Limb (tissue), 2 donors: ENCODE measurements around the gene MISP.
A peak's percentile ranks its signal among the peaks of the same experiment; 100 is the strongest.
"Not testable (repeated sequence)": the region's sequence is repeated elsewhere in the genome, so short reads cannot be mapped to it uniquely, and the experiment has no call there.

ENCODE experiments used
- DNase-seq, 2 donors: peaks; one replicate each; pipeline ENCODE4 v3.0.0-alpha.2; 2016; ENCODE audit errors: extremely low spot score in 2 of 2

The MISP gene

GRCh38 chr19:750640-751423, at the start of gene MISP:
MISP (plus strand) TSS chr19:751112; CDS start chr19:756947, 5,835 bp downstream.
- DNase-seq = no peak

GRCh38 chr19:702847-703246, 48.1 kb upstream of the MISP start:
- not testable (repeated sequence) for DNase-seq

DNA sequence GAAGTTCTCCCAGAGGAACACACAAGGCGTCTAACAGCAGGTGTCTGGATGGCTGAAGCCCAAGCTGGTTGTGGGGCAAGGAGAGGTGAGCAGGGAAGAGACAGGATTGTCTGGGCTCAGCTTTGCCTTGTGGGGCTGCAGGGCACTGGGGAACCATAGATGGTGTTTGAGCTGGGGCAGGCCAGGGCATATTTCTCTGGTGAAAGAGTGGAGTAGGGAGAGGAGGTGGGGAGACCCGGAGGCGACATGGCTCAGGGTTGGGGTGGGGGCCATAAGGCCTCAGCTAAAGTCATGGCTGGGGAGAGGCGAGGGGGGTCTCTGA, 47.6 kb upstream of the MISP start:
- no peak for DNase-seq

- DNase-seq = peak in 1 of 2 donors; percentile 75
Observed at GRCh38 chr19:703651-704446, 47.1 kb upstream of the MISP start.

DNA sequence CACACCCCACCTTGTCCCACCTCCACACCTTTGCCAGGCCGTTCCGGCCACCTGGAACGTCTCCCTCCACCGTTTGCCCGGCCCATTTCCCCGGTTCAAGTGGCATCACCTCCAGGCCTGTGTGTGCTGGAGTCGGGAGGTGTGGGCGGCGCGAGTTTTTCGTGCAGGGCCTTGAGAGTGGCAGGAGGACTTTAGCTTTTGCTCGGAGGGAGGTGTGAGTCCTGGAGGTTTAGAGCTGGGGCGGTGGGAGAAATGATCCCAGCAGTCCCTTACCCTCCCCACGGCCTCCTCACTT, 46.5 kb upstream of the MISP start:
- DNase-seq = no peak

- DNase-seq = peak; percentile 26 to 83
Observed at GRCh38 chr19:708154-709143, 42.5 kb upstream of the MISP start, which contains the start of gene PALM. PALM (plus strand) TSS chr19:708935; CDS start chr19:709147, 212 bp downstream.

GRCh38 chr19:709196-709964, 41.5 kb upstream of the MISP start:
- DNase-seq = no peak

DNA sequence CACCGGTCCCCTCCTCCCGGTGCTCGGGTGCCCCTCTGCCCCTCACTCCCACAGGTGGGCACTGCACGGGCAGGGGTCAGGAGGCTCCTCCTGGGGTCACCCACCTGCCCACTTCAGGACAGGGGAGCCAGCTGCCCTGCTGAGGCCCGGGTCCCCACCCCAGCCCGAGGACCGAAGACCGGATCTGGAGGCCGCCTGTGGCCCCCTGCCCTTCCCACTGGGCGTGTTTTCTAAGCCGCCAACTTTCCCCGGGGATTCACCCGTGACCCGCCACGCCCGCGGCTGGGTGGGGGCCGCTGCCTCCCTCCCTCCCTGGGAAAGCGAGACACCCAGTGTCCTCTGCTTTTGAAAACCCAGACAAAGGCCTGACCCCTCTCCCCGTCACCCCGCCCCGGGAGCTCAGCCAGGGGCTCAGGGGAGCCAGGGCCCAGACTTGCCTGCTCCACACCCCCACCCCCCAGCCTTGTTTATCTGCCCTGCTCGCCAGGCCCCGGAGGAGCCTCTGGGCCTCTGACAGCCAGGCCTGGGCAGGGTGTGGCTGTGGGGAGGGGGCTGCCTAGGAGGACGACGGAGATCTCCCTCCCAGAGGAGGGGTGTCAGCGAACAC, 40.8 kb upstream of the MISP start:
- DNase-seq = no peak

GRCh38 chr19:710767-711166, 40.1 kb upstream of the MISP start:
- DNase-seq = no peak

- DNase-seq = no peak
Observed at GRCh38 chr19:711254-711653, 39.7 kb upstream of the MISP start.

GRCh38 chr19:715347-715746, 35.6 kb upstream of the MISP start:
- no peak for DNase-seq

DNA sequence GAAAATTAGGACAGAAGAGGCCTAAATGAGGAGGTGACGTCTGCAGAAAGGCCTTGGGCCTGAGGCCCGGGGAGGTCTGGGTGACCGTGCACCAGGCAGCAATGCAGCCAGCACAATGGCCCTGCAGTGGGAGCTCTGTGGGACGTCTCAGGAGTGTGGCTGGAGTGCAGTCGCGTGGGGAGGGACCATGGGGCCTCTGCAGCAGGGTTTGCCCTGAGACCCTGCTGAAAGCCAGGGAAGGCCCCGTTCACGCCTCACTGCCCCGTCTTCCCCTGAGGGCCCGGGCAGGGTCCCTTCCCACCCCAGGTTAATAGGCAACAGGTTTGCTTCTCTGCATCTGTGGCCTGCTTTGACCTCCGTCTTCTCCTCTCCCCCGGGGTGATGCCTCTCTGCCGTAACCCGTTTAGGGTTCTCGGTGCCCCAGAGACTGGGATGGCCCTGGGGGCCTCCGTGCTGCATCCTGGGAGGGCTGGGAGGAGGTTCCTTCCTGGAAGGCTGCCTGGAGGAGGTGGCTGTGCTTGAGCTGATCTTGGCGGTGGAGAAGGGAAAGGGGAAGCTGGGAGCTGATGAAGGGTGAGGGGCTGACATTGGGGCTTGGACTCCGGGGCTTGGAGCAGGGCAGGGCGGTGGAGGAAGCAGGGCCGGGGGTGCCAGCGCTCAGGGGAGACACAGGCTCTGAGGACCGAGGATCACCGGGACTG, 32.5 kb upstream of the MISP start:
- DNase-seq = no peak

- DNase-seq = peak; percentile 47 to 72
Observed at GRCh38 chr19:718991-719512, 31.9 kb upstream of the MISP start.

- peak; percentile 31 to 89 for DNase-seq
Observed at GRCh38 chr19:719636-720344, 31.1 kb upstream of the MISP start.

- DNase-seq = peak in 1 of 2 donors; percentile 69
Observed at GRCh38 chr19:720345-721160, 30.4 kb upstream of the MISP start.

DNA sequence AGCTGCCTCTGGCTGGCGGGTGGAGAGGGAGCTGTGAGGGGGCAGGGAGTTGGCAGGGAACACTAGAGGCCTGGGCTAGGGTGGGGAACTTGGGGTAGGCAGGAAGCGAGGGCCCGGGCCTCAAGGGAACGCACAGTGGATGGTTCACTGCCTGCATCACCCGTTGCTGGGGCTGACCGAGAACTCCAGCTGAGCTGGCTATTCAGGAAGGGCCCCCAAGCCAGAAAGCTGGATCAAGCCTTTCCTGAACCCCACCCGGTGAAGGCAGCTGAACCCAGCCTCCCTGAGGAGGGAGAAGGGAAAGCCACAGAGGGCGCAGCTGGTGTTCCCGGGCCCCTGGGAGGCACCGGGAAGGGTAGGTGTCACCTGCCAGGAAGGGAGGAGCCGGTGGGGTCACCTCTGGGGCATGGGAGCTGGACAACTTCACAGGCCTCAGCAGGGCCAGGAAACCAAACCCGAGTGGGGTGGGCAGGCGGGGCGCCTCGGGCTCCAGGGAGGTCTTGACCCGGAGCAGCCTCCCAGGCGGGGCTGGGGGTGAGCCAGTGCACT, 28.3 kb upstream of the MISP start:
- no peak for DNase-seq

- no peak for DNase-seq
Observed at GRCh38 chr19:723247-723646, 27.7 kb upstream of the MISP start.

DNA sequence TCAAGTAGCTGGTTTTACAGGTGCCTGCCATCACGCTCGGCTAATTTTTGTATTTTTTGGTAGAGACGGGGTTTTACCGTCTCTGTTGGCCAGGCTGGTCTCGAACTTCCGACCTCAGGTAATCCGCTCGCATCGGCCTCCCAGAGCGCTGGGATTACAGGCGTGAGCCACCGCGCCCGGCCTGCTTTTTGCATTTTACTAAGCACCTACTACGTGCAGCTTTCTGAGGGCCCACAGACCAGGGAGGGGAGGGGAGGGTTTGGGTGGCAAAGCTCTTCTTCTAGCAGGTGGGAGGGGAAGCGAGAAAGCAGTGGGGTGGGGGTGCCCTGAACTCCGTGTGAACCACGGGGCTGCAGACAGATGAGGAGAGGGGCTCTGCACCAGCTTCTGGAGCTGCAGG, 27.2 kb upstream of the MISP start:
- no peak for DNase-seq
